ENCODE measurements around the gene EIF2B4. TPM values are rescaled to one million over a fixed set of nuclear protein-coding genes. Genes with fewer than 3 reads are reported as not detected.

The EIF2B4 gene
- total and polyA plus RNA-seq, 9 of the 15 experiments (the other 6 are each of a cell fraction or from before 2014, with no cell fraction given) = 29.7 to 80.3 (median 58.9) TPM

- TF ChIP-seq, protein P1, sequence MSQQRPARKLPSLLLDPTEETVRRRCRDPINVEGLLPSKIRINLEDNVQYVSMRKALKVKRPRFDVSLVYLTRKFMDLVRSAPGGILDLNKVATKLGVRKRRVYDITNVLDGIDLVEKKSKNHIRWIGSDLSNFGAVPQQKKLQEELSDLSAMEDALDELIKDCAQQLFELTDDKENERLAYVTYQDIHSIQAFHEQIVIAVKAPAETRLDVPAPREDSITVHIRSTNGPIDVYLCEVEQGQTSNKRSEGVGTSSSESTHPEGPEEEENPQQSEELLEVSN (IDR thresholded peaks at IDR 0.05; ENCODE audit: borderline replicate concordance in 1 of 2, extremely low read depth in 1 of 2, insufficient read depth in 1 of 2, insufficient read length in 1 of 2, low read depth in 1 of 2, low read length in 1 of 2, poor library complexity in 1 of 2, severe bottlenecking in 1 of 2) = peak in 1 of 2 experiments; percentile 15
- TF ChIP-seq CREB3 (tag; conservative IDR thresholded peaks at IDR 0.05; ENCODE audit: low read depth) (no peak), HMBOX1 (IDR thresholded peaks at IDR 0.05) (peak; percentile 92), ZKSCAN1 (IDR thresholded peaks at IDR 0.05; ENCODE audit: low read depth, low read length) (0 out of 2 replicates have a peak, but pooled peaks have one; percentile 24), COPS2 (conservative IDR thresholded peaks at IDR 0.05) (no peak), NUFIP1 (IDR thresholded peaks at IDR 0.05; ENCODE audit: partially characterized antibody) (peak; percentile 29), HDAC8 (tag; IDR thresholded peaks at IDR 0.05) (0 out of 2 replicates have a peak, but pooled peaks have one; percentile 14), RFX1 (IDR thresholded peaks at IDR 0.05) (peak; percentile 37; the same call in 1 of the 2 replicates)
- TF ChIP-seq, protein P2, sequence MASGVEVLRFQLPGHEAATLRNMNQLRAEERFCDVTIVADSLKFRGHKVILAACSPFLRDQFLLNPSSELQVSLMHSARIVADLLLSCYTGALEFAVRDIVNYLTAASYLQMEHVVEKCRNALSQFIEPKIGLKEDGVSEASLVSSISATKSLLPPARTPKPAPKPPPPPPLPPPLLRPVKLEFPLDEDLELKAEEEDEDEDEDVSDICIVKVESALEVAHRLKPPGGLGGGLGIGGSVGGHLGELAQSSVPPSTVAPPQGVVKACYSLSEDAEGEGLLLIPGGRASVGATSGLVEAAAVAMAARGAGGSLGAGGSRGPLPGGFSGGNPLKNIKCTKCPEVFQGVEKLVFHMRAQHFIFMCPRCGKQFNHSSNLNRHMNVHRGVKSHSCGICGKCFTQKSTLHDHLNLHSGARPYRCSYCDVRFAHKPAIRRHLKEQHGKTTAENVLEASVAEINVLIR (CRISPR knock-in tag; IDR thresholded peaks at IDR 0.05) = no peak
Measured at GRCh38 chr2:27356056-27356381, 14.1 kb downstream of the EIF2B4 start (continued).

Measured in K562 (cell line).